GM21381 (cell line): ENCODE measurements around the gene KLHDC7B.
A peak's percentile ranks its signal among the peaks of the same experiment; 100 is the strongest.

ENCODE experiments used
- ATAC-seq: cut with Tn5 transposase; IDR thresholded peaks from one replicate; pipeline ENCODE4 v1.9.1; 2021; ENCODE audit warnings: mild to moderate bottlenecking, moderate library complexity; ENCODE audit not compliant: unreplicated experiment

KLHDC7B gene

DNA sequence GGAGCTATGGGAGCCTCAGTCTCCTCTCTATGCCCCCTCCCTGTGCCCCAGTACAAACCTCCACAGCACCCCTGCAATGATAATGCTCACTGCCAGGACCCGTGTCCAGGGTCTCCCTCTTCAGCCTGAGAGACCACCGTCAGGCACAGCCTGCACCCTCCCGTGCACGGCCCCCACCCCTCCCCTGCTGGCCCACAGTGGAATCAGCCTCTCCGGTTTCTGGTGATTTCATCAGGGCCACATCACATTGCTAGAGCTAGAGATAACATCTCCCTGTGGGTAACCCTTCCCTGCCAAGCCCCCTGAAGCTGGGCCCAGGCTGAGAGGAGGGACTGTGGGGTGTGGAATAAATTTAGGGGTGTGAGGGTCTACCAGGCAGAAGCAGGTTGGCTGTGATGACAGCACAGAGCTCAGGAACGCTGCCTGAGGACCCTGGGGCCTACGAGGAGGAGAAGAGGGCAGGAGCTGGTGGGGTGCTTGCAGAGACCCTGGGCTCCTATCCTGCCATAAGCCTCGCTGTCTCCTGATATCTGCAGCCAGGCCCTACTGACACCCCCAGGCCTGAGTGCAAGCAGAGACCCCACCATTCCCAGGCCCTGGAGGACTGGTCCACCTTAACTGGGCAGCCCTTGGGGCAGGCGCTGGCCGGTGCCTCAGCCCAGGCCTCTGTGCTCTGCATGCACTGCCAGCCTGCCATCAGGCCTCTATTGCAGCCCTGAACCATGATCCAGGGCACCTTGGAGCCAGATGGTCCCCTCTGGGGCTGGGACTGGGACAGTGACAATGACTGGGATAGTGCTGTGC is at the start of gene KLHDC7B:
TSS of gene KLHDC7B (plus strand) at position 378 of the 804 bp plus-strand sequence. CDS start at position 723, 345 bp downstream.
- no peak for ATAC-seq

DNA sequence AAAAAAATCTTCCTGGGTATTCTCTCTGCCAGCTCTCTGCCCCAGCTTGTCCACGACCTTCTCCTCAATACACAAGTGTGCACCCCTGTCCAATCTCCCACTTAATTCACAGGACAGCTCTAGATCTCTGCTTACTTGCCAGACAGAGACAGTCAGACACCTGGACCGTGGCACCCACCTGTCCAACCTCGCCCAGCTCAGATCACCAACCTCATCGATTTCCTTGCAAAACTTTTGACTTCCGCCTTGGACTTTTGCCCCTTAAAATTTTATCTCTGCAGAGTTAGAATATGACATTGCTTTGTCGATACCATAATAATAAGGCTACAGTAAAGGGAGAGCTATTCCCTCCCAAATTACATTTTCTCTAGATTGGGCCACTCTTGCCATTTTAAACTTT is 48.6 kb upstream of the KLHDC7B start:
- ATAC-seq, result no peak

DNA sequence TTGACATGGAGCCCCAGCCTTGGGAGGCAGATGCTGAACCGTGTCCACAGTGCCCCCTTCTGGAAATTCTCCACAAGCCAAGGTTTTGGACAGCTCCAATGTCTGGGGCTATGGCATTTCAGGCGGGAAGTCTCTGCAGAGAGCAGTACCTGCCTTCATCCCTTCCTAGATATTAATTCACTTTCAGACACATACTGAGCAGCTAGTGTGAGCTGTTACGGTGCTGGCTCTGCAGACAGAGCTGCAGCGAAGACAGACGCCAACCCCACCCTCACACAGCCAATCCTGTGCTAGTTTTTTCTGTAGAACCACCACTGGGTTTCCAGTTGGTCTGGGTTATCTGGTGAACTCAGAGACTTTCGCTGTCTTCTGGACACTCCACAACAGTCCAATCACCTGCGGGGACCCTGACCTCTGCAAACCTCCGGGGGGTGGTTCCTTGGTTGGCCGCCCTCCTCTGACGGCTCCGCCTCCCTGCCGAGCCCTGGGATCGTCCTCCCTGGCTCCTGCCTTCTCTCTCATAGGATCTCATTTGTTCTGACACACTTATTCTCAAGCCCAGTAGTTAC is 47.3 kb upstream of the KLHDC7B start:
- ATAC-seq, result no peak

DNA sequence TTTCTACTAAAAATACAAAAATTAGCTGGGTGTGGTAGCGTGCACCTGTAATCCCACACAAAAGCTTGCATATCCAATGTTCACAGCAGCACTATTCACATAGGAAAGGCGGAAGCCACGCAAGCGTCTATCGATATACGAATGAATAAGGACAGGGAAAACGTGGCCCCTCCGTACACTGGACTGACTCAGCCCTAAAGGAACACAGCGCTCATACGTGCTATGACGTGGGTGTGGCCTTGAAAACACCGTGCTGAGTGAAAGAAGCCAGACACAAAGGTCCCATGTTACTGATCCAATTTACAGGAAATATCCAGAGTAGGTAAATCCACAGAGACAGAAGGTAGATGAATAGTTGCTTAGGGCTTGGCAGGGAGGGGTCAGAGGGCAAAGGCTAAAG is 45.2 kb upstream of the KLHDC7B start:
- no peak for ATAC-seq

DNA sequence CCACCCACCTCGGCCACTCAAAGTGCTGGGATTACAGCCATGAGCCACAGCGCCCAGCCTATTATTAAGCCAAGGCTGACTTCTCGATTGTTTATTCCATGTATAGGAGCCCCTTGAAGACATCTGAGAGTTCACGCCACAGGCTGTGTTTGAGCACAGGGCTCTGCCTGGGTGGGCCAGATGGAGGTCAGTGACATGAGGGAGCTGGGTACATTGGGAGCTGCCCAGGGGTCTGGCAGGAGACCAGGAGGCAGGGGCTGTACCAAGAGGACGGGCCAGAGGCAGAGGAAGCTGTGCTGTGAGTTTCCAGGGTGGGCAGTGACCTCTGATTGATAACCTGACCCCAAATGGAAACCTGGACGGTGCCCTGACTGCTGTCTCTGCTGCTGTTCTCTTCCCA is 43.6 kb upstream of the KLHDC7B start:
- no peak for ATAC-seq

DNA sequence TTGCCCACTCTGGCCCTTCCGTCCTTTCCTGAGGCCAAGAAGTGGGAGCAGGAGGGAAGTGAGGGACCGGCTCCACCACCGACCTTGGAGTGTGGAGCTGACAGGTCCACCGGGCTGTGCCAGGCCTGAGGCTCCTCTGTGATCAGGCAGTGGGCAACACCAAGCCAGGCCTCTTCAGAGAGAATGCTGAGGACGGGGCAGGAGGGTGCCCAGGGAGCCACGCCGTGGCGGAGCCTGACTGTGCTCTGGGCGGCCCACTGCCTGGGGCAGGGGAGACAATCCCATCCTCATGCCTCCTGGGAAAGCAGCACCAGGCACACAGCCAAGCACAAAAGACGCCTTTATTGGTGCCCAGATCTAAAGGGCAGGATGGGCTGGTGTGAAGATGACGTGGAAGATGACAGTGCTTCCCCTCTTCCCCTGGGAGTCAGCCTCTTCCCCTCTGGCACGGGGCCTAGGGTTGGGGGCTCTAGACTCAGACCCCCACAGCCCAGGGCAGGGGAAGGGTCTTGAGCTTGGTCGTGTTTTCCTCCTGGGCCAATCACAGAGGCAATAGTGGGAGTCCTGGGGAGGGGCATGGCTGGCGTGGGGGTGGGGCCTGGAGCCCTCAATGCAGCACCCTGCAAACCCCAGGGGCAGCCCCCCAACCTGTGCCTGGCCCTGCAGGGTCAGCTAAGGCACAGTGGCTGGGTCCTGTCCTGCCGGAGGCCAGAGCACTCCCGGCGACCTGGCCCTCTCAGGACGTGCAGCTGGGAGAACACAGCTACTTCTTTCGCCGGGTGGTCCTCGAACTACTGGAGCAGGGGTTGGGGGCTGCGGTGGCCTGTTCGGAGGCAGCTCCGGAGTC is 42.8 kb upstream of the KLHDC7B start:
- no peak for ATAC-seq

DNA sequence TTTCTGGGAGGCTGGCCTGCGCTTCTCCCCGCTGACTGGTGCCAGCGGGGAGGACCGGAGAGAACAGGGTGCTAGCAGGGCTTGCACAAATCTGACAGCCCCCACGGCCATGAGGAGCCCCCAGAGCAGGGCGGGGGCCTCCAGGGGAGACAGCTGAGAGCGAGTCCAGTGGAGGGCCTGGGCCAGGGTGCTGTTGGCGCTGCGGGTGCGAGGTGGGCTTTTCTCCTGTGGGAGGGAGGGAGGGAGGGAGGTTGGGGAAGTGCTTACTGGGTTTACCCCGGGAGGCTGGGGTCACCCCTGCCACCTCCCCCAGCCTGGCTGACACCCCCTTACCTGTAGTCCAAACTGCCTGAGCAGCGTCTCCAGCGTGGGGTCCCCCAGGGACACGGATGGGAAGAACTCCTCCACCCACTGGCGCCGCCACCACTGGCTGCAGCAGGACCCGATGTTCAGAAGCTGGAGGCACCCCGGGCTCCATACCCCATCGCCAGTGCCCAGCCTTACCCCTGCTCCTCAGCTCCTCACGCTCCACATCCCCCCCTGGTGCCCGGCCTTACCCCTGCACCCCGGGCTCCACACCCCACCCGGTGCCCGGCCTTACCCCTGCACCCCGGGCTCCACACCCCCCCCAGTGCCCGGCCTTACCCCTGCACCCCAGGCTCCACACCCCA is 42.1 kb upstream of the KLHDC7B start:
- ATAC-seq, result no peak

DNA sequence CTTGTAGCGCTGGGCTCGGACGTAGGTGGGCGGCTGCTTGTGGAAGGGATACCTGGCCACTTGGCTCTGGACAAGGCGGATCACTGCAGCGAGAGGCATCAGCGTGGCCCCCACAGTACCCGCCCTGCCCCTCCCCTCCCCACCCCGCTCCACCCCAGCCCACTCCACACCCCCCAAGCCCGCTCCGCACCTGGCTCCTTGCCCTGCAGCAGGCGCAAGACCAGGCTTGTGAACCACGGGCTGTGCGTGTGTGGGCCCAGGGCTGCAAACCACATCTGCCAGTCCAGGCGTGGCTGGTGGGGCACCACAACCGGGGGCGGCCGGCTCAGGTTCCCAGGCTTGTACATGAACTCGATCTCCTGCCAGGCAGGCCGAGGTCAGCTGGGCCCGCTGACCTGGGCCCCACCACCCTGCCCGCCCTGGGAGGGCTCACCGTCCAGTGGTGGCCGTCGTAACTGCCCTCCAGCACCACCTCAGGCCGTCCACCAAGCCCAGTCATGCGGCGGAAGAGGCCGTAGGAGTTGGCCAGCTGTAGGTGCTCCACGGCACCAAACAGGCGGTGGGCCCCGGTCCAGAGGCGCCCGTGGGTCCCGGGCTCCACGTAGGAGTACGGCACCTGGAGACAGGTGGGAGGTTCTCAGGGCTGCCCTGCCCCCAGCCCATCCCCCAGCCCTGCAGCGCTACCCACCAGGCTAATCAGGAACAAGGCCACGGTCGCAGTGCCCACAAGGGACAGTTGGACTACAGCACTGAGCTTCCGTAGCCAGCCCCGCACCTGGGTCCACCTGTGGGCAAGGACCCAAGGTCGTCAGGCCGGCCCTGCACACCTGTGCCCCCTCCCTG is 41.1 kb upstream of the KLHDC7B start:
- ATAC-seq, result no peak

DNA sequence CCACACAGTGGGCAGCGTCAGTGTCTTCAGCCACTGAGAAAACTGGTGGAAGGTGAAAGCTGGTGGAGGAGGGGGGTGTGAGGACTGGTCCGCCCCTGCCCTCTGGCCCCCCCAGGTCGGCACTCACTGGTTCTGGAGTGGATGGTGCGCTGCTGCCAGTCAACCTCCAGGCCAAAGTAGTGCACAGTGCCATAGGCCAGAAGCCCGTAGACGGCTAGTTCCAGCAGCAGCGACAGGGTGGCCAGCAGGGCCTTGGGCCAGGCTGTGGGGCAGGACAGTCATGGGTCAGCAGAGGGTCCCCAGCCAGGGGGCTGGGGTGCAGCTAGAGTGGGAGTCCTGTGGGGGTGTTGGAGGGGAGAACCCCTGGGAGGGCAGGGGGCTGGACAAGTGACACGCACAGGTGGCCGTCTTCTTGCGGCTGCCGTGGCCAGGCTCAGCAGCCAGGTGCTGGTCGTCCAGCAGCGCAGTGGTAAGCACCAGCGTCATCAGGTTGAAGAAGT is 40.4 kb upstream of the KLHDC7B start:
- no peak for ATAC-seq

DNA sequence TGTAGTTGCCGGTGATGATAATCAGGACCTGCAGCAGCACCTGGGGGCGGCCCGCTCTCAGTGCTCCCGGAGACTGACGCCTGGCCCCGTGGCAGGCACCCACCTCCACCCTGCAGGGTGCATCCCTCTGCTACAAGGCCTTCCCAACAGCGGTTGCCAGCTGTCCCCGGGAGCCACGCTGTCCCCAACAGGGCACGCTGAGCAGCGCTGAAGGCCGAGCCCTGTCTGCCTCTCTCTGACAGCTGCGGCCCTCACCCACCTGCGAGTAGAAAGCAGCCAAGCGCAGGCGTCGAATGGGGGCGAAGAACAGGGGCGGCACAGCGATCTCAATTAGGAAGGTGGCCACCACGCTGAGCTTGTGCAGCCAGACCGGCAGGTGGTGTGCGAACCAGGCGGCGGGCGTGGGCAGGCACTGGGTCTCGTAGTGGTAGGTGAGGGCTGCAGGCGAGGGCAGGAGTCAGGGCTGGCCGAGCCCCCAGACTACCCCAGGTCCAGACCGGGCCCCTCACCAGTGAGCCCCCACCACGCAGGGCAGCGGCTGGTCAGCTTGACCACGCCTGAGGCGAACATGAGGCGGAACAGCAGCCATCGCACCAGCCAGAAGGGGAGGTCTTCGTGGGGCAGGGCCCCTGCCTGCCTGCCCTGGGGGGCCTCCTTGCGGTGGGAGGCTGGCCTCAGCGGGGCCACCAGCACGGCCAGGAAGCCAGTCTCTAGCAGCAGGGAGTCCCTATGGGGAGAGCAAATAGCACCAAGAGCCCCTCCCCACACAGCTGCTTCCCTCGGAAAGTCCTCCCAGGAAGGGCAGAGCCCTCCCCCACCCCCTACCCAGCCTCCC is 39.7 kb upstream of the KLHDC7B start:
- ATAC-seq, result no peak

DNA sequence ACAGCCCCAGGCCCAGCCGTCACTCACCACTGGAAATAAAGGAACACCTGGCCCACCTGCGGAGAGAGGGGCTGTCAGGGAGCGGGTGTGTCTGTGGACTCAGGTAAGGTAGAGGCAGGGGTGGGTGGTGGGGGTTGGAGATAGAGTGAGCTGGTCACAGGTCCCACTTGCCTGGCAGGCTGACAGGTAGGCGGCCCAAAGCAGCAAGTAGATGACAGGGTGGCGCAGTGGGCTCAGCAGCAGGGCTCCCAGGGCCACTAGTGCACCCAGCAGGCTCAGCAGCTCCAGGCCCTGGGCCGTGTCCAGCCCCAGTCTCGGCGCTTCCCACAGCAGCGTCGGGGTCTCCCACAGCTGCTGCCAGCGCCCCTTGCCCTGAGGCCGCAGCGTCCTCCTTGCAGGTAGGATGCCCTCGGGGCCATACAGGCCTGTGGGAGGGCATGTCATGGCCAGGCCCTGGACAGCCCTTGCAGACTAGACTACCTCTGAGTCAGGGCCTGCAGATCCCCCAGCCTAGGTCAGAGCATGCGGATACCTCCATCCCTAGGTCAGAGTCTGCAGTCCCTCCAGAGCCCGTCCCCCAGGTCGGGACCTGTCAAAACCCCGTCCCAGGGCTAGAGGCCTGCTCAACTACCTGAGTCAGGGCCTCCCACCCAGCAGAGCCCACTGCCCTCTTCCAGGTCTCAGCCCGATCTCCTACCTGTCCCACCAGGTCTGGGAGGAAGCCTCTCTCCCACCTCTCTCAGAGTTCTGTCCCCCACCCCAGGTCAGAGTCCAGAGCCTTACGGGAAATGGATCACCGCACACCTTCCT is 38.9 kb upstream of the KLHDC7B start:
- no peak for ATAC-seq

DNA sequence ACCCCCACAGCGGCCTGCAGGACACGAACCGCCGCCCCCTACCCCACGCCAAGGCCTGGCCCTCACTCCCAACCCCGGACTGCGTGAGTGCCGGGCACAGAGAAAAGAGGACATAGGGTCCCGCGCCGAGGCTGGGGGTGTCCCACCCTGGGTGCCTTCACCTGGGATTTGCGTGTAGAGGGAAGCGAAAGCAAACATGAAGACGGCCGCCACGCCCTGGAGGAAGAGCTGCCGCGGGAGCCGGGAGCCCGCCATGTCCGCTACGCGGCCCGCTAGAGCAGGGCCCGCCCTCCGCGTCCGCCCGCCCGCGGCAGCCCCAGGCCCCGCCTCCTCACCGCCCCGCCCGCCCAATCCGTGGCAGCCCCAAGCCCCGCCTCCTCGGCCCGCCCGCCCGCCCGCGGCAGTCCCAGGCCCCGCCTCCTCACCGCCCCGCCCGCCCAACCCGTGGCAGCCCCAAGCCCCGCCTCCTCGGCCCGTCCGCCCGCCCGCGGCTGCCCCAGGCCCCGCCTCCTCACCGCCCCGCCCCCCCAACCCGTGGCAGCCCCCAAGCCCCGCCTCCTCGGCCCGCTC is 38.2 kb upstream of the KLHDC7B start, which contains the start of gene LMF2:
TSS of gene LMF2 (minus strand) at position 282 of the 570 bp plus-strand sequence. CDS start at position 255, 27 bp downstream.
- ATAC-seq, result peak; percentile 60

DNA sequence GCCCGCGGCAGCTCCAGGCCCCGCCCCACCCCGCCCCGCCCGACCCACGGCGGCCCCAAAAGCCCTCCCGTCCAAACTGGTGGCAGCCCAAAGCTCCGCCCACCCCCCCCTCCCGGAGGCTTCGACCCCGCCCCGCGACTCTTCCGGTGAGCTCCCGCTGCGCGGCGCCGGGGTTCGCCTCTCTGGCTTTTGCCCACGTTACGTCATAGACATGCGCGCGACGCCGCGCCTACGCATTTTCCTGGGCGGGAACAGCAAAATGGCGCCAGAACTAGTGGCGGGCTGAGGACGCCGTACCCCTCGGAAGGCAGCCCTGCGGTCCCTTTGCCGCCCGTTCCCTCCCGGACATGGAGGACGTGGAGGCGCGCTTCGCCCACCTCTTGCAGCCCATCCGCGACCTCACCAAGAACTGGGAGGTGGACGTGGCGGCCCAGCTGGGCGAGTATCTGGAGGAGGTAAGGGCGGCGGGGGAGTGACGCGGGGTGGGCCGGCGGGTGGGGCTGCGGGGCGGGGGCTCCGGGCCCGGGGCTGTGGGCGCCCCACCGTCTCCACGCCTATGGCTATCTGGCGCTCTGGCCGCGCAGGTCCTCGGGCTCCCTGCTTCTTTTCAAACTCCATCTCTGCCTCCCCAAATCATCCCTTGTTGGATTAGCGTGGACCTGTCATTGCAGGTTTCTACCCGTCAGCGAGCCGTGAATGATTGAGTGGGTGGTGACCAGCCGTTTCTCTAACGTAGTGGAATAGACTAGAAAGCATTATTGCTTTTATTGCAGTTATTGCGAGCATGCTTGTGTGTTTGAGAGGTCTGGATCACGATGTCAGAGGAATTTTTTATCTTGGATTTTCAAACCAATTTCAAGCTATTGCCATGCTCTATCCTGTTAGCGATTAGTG is 37.5 kb upstream of the KLHDC7B start, which contains the start of gene NCAPH2:
TSS of gene NCAPH2 (plus strand) at position 234 of the 894 bp plus-strand sequence. CDS start at position 348, 114 bp downstream.
- ATAC-seq, result peak; percentile 61

DNA sequence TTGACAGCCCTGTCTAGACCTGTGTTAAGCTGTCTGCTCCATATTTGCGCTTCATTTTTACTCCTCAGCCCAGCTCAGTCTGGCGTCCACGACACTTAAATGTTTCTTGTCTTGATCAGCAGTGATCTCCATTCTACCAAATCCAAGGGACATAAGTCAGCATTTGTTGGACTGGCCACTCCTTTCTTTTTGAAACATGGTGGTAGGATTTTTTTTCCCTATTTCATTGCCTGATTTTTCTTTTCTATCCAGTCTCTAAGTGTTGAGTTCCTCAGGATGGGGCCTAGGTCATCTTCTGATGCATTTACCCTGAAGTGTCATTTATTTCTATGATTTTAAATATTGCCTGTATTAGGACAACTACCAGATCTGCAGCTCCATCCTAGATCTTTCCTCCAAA is 36.8 kb upstream of the KLHDC7B start:
- no peak for ATAC-seq

DNA sequence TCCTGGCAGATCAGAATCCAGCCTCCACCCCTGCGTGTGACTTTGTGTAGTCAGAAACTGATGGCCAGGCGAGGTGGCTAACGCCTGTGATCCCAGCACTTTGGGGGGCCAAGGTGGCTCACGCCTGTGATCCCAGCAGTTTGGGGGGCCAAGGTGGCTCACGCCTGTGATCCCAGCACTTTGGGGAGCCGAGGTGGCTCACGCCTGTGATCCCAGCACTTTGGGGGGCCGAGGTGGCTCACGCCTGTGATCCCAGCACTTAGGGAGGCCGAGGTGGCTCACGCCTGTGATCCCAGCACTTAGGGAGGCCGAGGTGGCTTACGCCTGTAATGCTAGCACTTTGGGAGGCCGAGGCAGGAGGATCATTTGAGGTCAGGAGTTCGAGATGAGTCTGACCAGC is 32.5 kb upstream of the KLHDC7B start:
- no peak for ATAC-seq

DNA sequence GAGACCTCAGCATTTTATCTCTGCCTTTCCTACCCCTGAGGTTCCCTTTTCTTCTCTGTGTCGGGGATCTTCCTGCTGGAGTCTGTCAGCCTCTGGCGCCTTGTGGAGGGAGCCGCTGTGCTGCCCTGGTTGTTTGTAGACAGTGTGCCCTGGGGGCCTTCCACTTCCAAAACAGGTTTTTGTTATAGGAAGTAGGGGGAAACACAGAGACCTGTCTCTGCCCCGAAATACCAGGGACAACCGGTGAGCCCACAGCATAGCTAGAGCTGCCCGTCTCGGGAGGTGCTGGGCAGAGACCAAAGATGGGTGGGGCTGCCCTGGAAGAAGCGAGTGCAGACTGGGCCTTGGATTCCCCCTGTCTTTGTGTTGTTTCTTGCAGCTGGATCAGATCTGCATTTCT is 29.6 kb upstream of the KLHDC7B start:
- ATAC-seq, result no peak

DNA sequence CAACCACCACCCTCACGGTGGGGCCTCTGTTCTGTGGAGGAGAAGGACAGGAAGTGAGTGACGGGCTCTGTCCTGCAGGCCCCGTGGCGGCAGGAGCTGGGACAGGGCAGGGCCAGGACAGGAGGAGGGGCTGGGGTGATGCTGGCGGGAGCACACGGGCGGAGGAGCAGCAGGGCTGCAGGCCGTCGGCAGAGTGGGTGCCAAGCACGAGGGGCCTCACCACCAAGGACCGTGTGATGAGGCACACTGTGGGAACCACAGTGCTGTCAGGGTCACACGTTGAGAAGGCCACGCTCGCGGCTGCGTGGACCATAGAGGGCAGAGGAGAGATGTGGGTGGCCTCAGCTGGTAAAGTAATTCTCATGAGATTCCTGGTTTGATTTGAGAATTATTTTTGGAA is 28.8 kb upstream of the KLHDC7B start:
- no peak for ATAC-seq
